ENCODE data around the gene VSX1.

The VSX1 gene

DNA sequence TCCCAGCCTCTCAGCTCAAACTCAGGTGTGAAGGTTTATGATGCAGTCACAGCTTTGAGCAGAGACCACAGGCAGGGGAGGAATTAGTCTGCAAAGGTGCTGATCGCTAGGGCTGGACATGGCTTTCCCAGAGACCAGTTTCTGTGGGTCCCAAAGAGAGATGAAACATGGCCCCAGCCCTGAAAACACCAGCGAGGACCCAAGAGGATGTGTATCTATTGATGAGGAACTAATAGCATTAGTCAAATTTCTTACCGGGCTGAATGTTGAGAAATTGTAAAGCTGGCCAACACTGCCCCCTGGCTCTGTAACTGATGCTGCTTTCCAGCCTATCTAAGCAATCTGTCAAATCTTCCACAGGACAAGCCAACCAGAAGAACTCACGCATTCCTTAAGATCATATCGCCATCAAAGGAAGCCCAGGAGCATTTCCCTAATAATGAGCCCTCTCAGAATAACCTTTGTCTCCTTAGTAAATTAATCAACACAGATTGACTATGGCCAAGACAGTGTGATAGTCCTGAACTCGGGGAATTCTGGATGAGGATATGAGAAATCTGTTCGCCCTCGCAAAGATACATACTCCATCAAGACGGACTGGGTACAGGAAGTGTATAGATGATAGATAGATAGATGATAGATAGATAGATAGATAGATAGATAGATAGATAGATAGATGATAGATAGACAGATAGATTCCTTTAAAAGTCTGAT is 16.2 kb downstream of the VSX1 start:
- peak in 1 of 2 donors; percentile 14 for DNase-seq (ENCODE audit: low read depth in 2 of 2)

DNA sequence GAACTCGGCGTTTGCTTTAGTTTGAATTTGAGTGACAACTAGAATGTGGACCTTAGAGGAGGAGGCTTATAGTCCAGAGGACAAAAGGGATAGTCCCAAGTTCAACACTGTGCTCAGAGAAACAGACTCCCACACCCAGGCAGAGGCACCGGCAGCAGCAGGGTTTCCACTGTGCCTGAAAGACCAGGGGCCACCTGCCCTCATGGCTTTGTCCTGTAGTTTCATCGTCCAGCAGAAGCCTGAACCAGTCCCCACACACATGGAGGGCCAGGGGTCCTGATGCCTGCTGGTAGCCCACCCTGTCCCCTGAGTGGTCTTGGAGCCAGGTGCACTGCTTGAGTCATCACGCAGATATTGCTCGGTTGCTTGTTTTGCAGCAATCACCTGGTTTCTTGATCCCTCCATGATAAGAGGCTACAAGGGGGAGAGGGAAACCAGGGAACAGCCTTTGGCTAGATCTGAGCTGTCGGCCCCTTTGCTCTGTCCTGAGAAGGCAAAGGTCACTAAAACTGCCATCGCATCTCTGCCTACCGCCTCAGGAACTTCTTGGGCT is 16.8 kb downstream of the VSX1 start:
- DNase-seq (ENCODE audit: low read depth in 2 of 2): no peak

DNA sequence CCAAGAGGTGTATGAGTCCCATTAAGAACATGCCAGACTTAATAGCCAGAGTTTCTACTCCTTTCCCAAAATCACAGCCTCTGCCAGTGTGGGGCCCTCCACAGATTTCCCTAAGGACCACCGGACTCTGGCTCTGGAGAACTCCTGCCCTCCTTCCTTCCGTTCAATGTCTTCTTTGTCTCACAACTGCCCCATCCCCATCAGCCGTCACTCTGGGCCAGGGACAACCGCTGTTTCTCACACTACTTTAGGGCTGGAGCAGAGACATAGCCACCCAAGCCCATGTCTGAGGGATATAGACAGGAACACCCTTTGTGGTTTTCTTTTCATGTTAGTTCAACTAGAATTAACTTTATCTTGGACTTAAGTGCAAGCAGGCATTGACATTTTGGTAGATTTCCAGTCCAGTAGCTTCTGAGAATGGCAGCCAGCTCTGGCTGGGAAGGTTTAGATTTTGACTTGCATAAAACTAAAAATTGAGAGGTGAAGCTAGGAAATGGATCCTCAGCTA is 17.3 kb downstream of the VSX1 start:
- DNase-seq (ENCODE audit: low read depth in 2 of 2): no peak

DNA sequence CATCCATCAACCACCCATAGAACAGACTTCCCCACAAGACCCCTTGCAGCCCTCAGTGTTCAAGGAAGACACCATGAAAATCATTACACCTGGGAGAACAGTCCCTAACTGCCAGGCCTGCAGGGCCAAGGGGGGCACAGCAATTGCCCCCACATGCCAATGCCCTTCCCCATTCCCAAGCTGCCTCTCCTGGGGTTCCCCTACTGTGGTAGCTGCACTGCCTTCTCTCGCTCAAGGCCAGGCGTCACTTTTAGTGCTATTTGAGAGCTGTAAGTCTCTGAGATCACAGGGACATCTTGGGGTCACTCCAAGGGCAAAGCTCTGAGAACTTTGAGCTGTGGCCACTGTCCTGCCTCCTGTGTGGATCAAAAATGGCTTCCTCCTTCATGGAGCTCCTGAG is 18.0 kb downstream of the VSX1 start:
- DNase-seq (ENCODE audit: low read depth in 2 of 2): no peak

DNA sequence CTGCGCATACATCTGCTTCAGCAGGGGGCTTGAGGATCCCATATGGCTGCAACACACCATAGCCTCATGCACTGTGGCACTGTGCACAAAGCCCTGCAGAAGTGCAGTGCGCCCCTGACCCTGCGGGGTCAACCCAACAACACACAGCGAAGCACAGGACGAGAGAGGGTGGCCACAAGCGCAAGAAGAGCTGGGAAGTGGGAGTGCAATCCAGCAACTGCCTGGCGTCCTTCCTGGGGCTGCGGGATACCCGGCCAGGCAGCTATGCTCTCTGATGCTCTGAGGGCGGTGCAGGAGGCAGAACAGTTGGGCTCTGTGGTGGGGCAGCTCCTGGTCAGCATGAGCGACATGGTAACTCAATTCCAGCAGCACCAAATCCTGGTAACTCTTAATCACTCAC is 18.4 kb downstream of the VSX1 start:
- DNase-seq (ENCODE audit: low read depth in 2 of 2): no peak

DNA sequence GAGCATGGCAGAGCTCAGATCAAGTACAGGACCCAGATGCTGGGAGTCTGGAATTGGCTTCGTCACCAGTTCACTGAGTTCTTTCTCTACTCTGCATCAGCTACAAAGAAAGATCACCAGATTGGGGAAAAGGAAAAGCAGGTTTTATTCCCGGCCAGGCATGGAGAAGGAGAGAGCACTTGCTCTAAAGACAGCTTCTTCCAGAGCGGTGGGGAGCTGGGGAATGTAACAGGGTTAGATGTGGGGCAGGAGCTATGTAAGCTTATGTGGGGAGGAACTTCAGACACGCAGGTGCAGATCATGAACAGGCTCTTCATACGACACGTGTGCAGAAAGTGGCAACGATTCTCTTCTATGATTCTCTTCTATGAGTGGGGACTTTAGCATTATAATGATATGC is 19.1 kb downstream of the VSX1 start:
- DNase-seq (ENCODE audit: low read depth in 2 of 2): no peak

DNA sequence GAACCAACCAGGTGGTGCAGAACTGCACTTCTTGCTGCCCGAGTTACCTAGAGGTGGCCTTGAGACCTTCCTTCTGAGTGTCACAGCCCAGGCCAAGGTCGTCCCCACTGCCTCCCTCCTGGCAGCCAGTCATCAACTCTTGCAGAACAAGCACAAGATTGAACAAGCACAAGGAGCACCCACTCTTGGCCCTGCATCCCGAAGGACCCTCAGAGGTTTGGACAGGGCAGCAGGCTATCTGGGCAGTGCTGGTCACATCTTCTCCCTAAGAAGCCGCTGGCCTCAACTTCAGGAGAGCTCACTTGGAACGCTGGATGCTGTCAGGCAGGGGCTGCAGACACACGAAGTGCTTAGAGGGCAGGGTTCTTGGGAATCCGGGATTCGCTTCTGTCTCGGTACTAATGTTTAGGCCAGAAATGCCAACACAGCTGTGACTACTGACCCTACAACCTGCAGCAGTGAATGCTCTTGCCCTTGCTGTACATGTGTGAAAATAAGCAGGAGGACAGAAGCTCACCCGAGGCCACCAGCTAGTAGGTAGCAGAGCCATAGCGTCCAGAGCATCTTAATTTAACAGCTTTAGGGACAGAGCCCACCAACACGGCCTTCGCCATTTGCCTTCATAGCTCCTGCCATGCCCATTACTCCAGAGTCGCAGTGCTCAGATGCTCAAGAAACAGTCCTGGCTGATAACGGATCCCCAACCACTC is 20.0 kb downstream of the VSX1 start:
- no peak for DNase-seq (ENCODE audit: low read depth in 2 of 2)

DNA sequence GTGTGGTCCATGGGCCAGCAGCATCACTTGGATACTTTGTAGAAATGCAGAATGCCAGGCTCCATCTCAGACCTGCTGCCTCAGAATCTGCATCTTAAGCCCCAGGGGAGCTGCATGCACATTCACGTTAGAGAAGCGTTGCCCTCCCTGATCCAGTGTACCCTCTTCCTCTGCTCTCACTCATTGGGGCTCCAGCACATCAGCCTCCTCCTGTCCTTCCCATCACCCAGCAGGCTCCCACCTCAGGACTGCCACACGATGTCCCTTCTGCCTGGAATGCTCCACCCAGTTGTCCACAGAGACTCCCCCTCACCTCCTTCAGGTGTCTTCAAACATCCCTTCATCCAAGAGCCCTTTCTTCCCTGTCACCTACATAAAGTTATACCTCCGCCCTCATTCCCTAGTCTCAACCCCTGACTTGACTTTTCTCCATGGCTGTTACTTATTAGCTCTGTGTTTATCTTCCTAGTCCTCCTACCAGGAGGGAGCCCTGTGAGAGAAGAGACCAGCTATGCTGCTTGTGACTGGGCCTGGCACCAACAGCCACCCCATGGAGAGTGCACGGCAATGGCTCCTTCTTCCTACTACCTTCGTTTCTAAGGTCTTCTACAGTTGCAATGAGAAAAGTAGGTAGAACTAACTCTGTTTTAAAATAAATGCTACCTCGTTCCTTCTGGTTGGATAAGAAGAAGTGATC is 20.7 kb downstream of the VSX1 start:
- no peak for DNase-seq (ENCODE audit: low read depth in 2 of 2)

DNA sequence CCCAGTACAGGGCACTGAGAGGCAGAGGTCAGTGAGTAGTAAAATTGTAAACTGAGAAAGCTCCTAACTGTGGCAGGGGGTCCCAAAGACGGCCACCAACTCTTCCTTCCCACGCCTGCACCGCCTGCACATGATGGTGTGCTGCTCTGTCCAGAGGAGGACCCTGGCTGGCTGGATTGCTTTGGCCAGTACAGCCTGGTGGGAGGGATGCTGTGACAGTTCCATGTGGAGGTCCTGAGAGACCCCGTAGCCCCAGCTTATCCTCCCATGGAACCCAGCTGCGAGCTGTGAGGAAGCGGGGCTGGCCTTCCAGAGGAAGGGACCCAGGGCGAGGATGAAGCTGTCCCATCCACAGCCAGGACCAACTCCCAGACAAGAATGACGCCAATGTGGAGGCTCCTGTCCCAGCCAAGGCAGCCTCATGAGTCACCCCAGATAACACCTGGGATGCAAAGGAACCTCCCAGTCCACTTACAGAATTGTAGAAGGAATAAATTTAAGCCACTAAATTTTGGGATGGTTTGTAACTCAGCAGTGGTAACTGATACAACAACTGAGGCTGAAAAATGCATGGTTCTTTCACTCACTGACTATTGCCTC is 22.0 kb downstream of the VSX1 start:
- DNase-seq (ENCODE audit: low read depth in 2 of 2): no peak

DNA sequence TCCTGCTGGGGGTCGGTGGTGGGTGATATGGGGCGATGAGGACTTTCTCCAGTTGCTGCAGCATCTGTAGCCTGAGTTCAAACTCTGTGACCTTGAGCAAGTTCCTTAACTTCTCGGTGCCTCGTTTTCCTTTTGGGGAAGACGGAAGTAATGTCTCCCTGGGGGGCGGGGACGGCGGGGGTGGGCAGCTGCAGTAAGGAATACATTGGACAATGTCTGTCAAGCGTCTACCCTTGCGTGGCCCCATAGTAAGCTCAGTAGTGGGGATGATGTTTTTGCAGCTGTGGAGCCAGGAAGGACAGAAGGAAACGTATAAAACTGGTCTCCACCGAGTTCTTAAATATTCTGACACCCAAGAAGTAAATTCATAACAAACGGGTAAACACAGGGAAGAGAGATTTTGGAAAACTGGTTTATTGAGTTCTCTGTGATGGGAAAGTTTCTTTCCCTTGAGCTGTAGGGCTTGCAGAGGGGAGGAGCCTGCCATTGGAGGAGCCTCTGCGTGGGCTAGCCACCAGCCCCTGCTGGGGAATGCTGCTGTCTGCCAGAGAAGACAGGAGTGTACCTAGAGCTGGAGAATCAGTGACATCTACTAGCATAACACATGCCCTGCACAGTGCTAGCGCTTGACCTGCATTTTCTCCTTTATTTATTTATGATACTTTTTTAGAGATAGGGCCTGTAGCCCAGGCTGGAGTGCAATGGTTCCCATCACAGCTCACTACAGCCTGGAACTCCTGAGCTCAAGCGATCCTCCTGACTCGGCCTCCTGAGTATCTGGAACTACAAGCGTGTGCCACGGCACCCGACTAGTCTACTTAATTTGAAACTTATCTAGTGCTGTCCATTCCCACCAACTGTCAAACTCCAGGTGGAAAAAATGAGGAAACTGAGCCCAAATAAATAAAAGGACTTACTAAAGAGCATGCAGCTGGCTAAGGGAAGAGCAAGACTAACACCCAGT is 22.8 kb downstream of the VSX1 start:
- DNase-seq (ENCODE audit: low read depth in 2 of 2): no peak

DNA sequence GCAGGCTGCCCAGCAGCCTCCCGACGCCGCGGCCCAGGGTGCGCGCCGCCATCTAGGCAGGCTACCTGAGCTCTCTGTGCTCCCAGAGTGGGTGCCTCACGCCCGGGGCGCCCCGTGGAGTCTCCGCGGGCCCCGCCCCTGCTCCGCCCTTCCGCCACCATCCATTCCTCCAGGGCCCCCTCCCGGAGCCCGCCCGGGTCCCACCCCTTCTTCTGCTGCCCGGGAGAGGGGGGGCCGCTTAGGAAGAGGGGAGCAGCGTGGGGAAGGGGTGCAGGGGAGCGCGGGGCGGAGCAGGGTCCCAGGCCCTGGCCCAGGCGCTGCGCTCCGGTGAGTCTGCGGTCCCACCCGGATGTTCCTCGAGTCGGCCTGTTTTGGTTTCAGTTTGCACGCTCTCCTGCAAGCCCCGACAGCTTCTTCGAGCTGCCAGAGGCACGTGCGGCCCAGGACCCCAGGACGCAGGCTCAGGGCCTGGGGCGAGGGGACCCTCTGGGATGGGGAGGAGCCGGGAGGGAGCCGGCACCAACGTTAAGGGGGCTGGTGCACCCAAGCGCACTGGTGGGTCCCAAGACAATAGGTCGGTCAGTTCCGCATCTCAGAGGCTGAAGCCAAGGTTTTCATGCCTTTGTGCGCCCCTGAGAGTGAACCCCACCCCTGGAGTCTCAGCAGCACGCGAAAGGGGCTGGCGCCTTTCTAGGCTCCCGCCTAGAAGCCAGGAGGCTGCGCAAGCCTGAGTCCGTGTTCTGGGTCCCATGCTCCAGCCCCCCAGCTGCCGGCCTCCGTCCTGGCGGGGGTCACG is 23.7 kb downstream of the VSX1 start, which contains the start of gene ACSS1:
TSS of gene ACSS1 (minus strand) at position 89 of the 796 bp plus-strand sequence. CDS start at position 52, 37 bp downstream.
- peak; percentile 41 to 46 for DNase-seq (ENCODE audit: low read depth in 2 of 2)

DNA sequence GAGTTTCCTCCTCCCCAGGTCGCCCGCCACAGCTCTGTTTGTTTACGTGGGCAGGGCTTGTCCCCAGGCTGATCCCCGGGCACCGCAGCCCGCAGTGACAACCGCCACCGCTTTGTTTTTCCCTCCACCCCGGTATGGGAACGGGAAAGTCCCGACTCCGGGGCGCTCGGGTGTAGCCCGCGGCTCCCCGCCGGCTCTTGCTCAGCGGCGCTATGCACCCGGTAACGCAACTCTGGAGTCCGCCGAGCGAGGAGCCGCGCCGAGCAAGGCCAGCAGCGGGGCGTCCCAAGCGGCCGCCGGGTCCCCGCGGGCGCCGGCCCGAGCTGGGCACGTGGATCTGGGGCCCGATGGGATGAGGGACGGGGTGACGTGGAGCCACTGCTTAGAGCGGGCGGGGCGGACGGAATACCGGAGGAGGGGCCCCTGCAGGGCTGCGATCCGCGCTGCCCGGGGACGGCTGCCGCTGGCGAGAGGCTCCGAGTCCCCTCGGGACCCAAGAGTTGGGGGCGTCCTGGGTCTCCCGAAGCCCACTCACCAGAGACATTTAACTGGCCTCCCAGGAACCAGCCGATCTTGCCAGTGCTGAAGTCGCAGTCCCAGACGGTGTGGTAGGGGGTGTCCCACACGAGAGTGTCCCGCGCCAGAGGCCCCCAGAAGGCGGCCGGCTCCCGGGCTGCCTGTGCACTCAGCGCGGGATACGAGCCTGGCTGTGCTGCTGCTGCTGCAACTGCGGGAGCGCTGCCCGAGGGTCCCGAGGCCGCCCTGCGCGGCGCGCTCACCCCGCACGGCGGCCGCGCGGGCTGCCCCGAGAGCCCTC is 24.5 kb downstream of the VSX1 start:
- DNase-seq (ENCODE audit: low read depth in 2 of 2): peak; percentile 64 to 71

DNA sequence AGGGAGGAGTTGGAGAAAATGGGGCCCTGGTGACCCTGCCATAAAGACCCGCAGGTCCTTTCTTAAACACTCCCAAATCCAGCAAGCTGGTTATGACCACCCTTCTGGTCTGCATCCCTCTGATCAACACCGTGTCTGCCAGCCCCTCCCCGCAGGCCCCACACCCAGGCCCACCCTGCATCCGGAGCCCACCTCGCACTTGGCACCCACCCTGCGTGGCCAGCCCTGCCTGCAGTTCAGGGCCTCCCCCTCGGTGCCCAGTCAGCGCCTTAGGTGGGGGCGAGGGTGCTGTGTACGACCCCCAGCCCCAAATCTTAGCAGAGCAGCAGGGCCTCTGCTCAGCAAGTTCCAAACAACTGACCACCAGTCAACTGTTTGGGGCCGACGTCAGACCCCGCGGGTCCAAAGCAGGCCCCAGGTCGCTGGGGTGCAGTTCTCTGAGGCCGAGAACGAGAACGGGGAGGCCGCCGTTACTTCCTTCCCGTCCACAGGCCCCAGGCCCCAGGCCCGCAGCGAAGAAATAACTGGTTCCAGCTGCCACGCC is 25.2 kb downstream of the VSX1 start:
- no peak for DNase-seq (ENCODE audit: low read depth in 2 of 2)

DNA sequence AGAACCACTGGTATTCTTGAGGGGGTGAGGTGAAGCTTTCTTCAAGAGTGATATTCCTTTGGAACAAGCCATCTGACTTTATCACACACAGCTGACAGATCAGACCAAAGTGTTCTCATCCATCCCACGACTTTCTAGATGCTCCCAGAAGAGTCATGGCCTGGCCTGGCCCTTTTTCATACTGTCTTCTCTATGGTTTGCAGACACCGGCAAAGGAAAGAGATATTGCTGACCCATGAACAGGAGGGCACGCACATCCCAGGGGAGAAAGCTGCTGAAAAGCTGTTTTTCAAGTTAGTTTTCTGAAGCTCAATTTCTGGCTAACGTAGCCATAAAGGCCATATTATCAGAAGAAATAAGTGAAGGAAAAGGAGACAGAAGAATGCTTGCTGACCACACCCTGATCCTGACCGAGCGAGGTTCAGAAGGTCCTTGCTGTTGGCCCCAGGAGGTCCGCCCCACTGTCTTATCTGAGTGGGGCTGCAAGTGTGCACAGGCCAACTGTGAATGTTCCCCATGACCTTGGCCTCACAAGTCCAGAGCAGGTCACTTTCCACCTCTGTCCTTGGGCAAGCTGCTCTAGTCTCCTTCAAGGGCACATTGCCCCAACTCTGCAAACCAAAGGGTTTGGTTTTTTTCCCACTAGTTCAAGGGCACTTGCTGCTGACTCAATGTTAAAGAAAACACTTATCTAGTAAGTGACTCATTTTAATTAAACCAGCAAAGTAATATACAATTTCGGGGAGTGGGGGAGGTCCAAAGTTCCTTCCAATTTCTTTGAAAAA is 26.0 kb downstream of the VSX1 start:
- no peak for DNase-seq (ENCODE audit: low read depth in 2 of 2)

DNA sequence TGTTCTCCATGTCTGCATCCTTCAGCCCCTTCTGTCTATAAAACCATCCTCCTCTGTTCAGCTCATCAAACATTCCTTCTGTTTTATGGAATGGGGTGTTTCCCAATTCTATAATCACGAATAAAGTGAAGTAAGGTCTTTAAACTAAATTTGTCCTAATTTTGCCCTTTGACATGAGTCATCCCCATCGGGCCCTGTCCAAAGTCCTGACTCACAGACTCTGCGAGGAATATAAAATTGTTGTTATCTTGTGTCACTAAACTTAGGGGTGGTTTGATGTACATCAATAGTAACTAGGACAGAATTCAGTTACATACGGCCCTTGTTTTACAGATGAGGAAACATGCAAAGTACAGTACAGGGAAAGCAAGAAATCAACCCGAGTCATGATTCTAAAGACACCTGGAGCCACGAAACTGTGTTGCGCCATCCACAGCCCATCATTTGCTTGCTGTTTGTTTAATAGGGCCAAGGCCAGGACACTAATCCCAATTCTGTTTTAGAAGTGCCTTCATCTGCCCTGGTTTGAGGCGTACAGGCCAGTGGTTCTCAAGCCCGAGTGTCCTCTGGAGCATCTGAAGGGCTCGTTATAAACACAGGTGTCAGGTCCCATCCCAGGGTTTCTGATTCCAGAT is 26.8 kb downstream of the VSX1 start:
- no peak for DNase-seq (ENCODE audit: low read depth in 2 of 2)

DNA sequence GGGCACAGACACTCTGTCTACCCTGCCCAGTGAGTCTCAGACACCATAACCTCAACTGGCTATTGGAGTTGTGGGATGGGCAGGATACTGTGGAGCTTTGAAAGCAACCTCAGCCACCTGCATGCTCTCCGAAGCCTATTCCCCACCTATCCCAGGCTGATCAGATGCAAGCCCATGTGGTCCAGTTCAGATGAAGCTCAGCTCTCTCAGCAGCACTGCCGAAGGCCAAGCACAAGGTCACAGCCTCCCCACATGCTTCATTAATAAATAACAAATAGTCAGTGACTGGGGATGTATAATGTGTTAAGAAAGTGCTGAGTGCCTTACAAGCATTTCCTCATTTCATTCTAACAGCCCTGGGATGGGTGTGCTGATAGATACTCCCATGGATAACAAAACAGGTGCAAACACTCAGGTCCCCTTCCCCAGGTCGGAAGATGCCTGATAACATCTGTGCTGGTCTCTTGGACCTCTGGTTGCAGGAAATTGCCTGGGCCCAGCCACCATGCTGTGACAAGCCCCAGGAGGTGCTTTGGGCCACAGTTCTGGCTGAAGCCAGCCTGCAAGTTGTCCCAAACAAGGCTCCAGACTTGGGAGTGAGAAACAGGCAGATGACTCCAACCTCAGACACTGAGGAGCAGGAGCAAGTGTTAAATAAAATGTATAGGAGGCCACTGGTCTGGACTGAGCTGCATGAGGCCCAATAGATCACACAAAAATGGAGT is 27.7 kb downstream of the VSX1 start:
- DNase-seq (ENCODE audit: low read depth in 2 of 2): no peak

All from stimulated activated CD8-positive, alpha-beta memory T cell treated with anti-CD3 and anti-CD28 coated beads, Interleukin-15, amount 100 ng/mL, for 48 hours (primary cell).